ENCODE measurements around the gene PLEKHD1.

PLEKHD1 gene

DNA sequence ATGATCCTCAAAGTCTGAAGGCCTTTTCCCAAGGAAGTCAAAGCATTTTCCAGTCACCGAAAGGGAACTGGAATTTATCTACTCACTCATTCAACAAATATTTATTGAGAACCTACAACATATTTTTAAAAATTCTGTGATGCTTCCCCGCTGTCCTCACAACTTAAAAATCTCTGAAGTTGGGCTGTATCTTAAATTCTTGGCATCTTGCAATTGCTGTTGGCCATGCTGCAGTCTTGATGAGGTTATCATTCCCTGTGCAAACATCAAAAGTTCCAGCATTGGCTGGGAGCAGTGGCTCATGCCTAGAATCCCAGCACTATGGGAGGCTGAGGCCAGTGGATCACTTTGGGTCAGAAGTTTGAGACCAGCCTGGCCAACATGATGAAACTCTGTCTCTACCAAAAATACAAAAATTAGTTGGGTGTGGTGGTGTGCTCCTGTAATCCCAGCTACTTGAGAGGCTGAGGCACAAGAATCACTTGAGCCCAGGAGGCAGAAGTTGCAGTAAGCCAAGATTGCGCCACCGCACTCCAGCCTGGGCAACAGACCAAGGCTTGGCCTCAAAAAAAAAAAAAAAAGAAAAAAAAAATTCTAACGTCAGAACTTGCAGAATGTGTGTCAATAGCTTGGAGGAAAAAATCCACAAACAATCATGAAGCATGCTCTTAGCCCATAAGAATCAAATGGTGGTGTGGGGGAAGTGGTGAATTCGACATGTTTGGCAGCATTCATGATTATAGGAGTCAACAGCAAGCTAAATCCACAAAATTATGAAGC is 55.3 kb downstream of the PLEKHD1 start:
- peak overlapping the region; percentile 79 for H3K27ac ChIP-seq (ENCODE audit: low read depth, low read length)

DNA sequence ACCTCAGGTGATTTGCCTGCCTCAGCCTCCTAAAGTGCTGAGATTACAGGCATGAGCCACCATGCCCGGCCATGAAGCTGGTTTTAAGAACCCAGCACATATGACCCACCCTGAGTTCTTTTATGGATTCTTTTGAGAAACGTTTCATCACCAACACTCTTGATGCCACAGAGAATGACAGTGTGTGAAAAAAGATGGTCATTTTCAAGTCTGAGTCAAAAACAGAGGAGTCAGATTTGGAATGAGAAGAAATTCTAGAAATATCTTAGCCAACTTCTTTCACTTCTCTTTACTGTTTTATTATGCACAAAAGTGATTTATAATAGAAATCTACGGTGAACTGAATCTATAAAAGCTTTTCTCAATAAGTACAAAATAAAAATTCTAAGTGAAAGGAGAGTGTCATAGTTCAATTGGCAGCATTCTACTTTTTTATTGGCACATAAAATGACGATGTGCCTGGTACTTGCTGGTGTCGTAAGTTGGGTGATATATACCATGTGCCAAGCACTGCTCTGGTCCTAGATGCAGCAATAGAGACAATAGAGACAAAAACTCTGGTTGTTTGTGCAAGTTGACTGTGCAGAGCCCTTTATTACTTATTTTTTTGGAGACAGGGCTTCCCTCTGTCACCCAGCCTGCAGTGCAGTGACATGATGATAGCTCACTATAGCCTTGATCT is 56.3 kb downstream of the PLEKHD1 start:
- peaks cover 0 to 14% (median 12%) of the 10 kb centered on the region in 5 donors for H3K4me1 ChIP-seq (ENCODE audit: control insufficient read depth in 5 of 5, insufficient read depth in 5 of 5, low read length in 5 of 5)
- H3K36me3 ChIP-seq (ENCODE audit: control insufficient read depth in 5 of 5, insufficient read depth in 5 of 5, low read length in 5 of 5), result no peaks in the 10 kb centered on the region
- H3K9me3 ChIP-seq (ENCODE audit: control insufficient read depth in 5 of 5, low read length in 5 of 5), result peaks cover 0 to 6% (median 0%) of the 10 kb centered on the region in 5 donors
- H3K27ac ChIP-seq (ENCODE audit: low read depth, low read length), result peak overlapping the region; percentile 79
- no peak overlapping the region for H3K4me3 ChIP-seq (ENCODE audit: low read depth in 1 of 5, low read length in 5 of 5)
- H3K9ac ChIP-seq (ENCODE audit: low read length in 5 of 5), result peak overlapping the region in 1 of 5 donors; percentile 35
- H3K27me3 ChIP-seq (ENCODE audit: control insufficient read depth in 5 of 5, insufficient read depth in 4 of 5, low read length in 5 of 5), result no peaks in the 10 kb centered on the region

More for the DNA sequence above, 55.3 kb downstream of the PLEKHD1 start:
- Histone ChIP-seq H3K27me3 (ENCODE audit: control insufficient read depth in 5 of 5, insufficient read depth in 4 of 5, low read length in 5 of 5) (no peaks in the 10 kb centered on the region), H3K4me3 (ENCODE audit: low read depth in 1 of 5, low read length in 5 of 5) (no peak overlapping the region), H3K9me3 (ENCODE audit: control insufficient read depth in 5 of 5, low read length in 5 of 5) (peaks cover 0 to 6% (median 0%) of the 10 kb centered on the region in 5 donors), H3K36me3 (ENCODE audit: control insufficient read depth in 5 of 5, insufficient read depth in 5 of 5, low read length in 5 of 5) (no peaks in the 10 kb centered on the region), H3K4me1 (ENCODE audit: control insufficient read depth in 5 of 5, insufficient read depth in 5 of 5, low read length in 5 of 5) (peaks cover 0 to 14% (median 12%) of the 10 kb centered on the region in 5 donors), H3K9ac (ENCODE audit: low read length in 5 of 5) (no peak overlapping the region)

DNA sequence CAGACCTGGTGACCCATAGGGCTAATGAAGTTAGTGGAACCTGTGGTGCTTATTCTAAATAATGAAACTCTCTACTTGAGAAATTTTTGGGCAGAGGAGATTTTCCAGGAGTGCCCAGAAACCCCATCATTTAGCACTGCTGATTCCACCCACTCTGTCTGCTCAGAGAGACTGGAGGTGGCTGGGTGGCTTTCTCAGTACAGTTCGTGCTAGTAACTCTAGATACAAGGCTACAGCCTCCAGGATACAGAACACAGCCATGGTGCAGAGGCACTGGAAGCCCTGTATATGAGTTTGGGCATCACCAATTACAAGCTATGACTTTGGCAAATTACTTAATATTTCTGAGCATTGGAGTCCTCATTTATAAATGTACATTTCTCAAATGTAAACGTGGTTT is 57.8 kb downstream of the PLEKHD1 start:
- no peaks in the 10 kb centered on the region for H3K27me3 ChIP-seq (ENCODE audit: control insufficient read depth in 5 of 5, insufficient read depth in 4 of 5, low read length in 5 of 5)

DNA sequence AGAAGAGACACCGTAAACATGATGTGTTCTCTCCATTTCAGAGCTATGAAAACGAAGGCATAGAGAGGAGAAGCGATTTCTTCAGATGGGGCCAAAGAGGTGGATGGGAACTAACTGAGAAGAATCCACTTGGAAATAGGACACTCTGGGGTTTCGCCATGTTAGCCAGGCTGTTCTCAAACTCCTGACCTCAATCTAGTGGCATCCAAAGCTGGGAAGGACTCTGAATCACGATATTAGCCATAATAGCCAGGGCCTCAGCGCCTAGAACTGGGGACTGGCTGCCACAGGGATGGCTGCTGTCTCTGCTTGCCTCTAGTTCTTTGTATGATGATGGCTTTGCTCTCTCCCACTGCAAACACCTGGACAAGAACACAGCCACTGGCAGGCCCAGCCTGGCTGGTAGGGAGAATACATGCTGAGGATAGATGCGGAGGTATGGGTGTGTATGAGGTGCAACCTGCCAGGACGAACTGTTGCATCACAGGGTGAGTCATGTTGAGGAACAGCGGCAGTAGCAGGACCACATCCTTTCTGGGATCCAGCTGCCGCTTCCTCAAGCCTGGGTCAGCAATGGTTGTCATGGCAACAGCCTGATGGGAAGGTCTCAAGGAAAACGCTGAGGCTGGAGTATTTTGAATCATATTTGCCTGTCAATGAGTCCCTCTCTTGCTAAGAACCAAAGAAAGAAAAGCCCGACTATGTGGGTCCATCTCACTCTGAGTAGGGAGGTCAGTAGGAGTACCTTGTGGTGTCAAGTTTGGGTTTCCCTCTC is 59.0 kb downstream of the PLEKHD1 start:
- no peak overlapping the region for H3K9ac ChIP-seq (ENCODE audit: low read length in 5 of 5)
- peaks cover 0 to 5% (median 5%) of the 10 kb centered on the region in 5 donors for H3K27me3 ChIP-seq (ENCODE audit: control insufficient read depth in 5 of 5, insufficient read depth in 4 of 5, low read length in 5 of 5)
- no peaks in the 10 kb centered on the region for H3K36me3 ChIP-seq (ENCODE audit: control insufficient read depth in 5 of 5, insufficient read depth in 5 of 5, low read length in 5 of 5)
- H3K27ac ChIP-seq (ENCODE audit: low read depth, low read length), result no peak overlapping the region
- H3K4me3 ChIP-seq (ENCODE audit: low read depth in 1 of 5, low read length in 5 of 5), result no peak overlapping the region
- H3K4me1 ChIP-seq (ENCODE audit: control insufficient read depth in 5 of 5, insufficient read depth in 5 of 5, low read length in 5 of 5), result peaks cover 0 to 21% (median 19%) of the 10 kb centered on the region in 5 donors
- peaks cover 0 to 6% (median 0%) of the 10 kb centered on the region in 5 donors for H3K9me3 ChIP-seq (ENCODE audit: control insufficient read depth in 5 of 5, low read length in 5 of 5)

More for the DNA sequence above, 57.8 kb downstream of the PLEKHD1 start:
- Histone ChIP-seq H3K36me3 (ENCODE audit: control insufficient read depth in 5 of 5, insufficient read depth in 5 of 5, low read length in 5 of 5) (no peaks in the 10 kb centered on the region), H3K9me3 (ENCODE audit: control insufficient read depth in 5 of 5, low read length in 5 of 5) (peaks cover 0 to 6% (median 0%) of the 10 kb centered on the region in 5 donors), H3K27ac (ENCODE audit: low read depth, low read length) (no peak overlapping the region), H3K4me1 (ENCODE audit: control insufficient read depth in 5 of 5, insufficient read depth in 5 of 5, low read length in 5 of 5) (peaks cover 0 to 14% (median 12%) of the 10 kb centered on the region in 5 donors), H3K9ac (ENCODE audit: low read length in 5 of 5) (no peak overlapping the region), H3K4me3 (ENCODE audit: low read depth in 1 of 5, low read length in 5 of 5) (no peak overlapping the region)

DNA sequence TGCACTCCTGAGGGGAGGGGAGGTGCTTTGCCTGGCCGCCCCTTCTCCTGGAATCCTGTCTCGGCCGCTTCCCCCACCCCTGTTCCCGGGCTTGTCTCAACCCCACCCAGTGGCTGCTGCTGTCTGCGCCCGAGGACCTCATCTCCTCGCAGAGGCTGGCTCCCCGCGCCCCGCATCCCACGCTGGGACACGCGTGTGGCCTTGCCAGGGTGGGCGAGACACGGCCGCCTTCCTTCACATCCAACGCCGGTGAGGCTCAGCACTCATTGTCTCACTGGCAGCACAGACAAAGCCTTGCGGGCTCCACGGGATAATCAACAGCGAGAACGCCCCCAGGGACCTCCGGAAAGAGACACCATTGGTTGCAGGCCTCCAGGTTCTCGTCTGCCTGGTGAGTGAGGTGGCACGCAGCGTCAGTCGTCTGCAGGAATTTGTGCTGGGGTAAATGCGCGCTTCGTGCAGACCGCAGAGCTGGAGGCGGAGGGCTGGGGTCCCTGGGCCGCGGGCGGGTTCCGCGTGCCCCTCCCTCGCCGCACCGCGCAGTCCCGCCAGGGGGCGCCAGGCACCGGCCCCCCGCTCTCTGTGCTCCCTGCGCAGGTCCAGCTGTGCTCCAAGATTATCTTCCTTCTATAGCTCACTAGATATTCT is 63.3 kb downstream of the PLEKHD1 start:
- Histone ChIP-seq H3K9ac (ENCODE audit: low read length in 5 of 5) (no peak overlapping the region), H3K4me1 (ENCODE audit: control insufficient read depth in 5 of 5, insufficient read depth in 5 of 5, low read length in 5 of 5) (peaks cover 0 to 11% (median 8%) of the 10 kb centered on the region in 5 donors), H3K9me3 (ENCODE audit: control insufficient read depth in 5 of 5, low read length in 5 of 5) (no peaks in the 10 kb centered on the region), H3K4me3 (ENCODE audit: low read depth in 1 of 5, low read length in 5 of 5) (peak overlapping the region in 4 of 5 donors; percentile 20 to 59 (median 50)), H3K27me3 (ENCODE audit: control insufficient read depth in 5 of 5, insufficient read depth in 4 of 5, low read length in 5 of 5) (peaks cover 4 to 23% (median 15%) of the 10 kb centered on the region in 5 donors), H3K27ac (ENCODE audit: low read depth, low read length) (no peak overlapping the region), H3K36me3 (ENCODE audit: control insufficient read depth in 5 of 5, insufficient read depth in 5 of 5, low read length in 5 of 5) (no peaks in the 10 kb centered on the region)

DNA sequence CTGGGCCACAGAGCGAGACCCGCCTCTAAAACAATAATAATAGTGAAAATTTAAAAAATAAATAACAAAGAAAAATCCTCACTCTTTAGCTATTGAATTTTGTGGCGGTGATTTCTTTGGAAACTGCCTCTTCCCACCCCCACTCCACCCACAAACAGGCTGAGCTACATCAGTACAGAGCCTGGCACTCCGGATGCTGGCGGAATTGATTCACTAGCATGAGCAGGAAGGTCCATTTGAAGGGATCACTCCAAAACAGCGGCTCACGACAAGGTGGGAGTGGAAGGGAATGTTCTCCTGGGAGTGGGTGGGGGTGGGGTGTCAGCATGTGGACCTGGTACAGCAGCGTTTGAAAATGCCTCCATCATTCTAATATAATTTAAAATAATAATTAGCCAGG is 64.0 kb downstream of the PLEKHD1 start:
- no peaks in the 10 kb centered on the region for H3K9me3 ChIP-seq (ENCODE audit: control insufficient read depth in 5 of 5, low read length in 5 of 5)
- H3K27me3 ChIP-seq (ENCODE audit: control insufficient read depth in 5 of 5, insufficient read depth in 4 of 5, low read length in 5 of 5), result peaks cover 4 to 23% (median 15%) of the 10 kb centered on the region in 5 donors
- H3K4me1 ChIP-seq (ENCODE audit: control insufficient read depth in 5 of 5, insufficient read depth in 5 of 5, low read length in 5 of 5), result peaks cover 0 to 11% (median 8%) of the 10 kb centered on the region in 5 donors
- no peak overlapping the region for H3K9ac ChIP-seq (ENCODE audit: low read length in 5 of 5)
- H3K4me3 ChIP-seq (ENCODE audit: low read depth in 1 of 5, low read length in 5 of 5), result no peak overlapping the region
- H3K36me3 ChIP-seq (ENCODE audit: control insufficient read depth in 5 of 5, insufficient read depth in 5 of 5, low read length in 5 of 5), result no peaks in the 10 kb centered on the region
- H3K27ac ChIP-seq (ENCODE audit: low read depth, low read length), result no peak overlapping the region

DNA sequence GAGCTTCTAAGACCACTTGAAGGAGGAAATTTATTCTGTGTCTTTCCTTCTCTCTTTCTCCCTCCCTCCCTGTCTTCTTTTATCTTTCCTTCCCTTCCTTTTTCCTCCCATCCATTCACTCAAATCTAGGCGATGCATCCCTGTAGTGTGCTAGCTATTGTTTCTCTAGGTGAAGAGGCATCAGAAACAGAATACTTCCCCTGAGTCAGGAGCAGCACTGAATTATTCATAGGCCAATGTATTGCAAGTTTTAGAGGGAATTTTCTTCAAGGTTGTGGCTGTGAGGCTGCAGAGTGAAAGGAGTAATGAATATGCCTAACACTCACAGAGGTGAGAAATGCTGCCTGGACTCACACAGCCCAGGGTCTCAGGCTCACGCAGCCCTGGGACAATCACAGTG is 67.0 kb downstream of the PLEKHD1 start:
- Histone ChIP-seq H3K27me3 (ENCODE audit: control insufficient read depth in 5 of 5, insufficient read depth in 4 of 5, low read length in 5 of 5) (peaks cover 4 to 23% (median 15%) of the 10 kb centered on the region in 5 donors), H3K27ac (ENCODE audit: low read depth, low read length) (no peak overlapping the region), H3K9ac (ENCODE audit: low read length in 5 of 5) (no peak overlapping the region), H3K4me3 (ENCODE audit: low read depth in 1 of 5, low read length in 5 of 5) (no peak overlapping the region), H3K36me3 (ENCODE audit: control insufficient read depth in 5 of 5, insufficient read depth in 5 of 5, low read length in 5 of 5) (no peaks in the 10 kb centered on the region), H3K9me3 (ENCODE audit: control insufficient read depth in 5 of 5, low read length in 5 of 5) (no peaks in the 10 kb centered on the region), H3K4me1 (ENCODE audit: control insufficient read depth in 5 of 5, insufficient read depth in 5 of 5, low read length in 5 of 5) (peaks cover 0 to 9% (median 8%) of the 10 kb centered on the region in 5 donors)

DNA sequence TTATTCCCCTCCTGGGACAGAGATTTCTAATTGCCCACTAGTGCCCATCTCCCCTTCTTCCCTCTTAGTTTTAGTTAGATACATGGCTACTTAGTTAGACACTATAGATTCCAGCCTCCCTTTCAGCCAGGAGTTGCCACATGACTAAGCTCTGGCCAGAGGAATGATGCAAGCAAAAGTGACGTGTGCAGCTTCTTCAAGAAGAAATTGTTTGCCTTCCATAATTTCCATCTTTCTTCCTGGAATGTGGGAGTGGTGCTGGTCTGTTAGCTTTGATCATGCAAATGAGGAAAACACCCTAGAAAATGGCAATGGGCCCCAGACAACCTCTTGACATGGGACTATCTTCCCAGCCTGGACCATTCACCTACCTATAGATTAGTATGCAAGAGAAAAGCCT is 68.7 kb downstream of the PLEKHD1 start:
- no peak overlapping the region for H3K9ac ChIP-seq (ENCODE audit: low read length in 5 of 5)
- H3K27ac ChIP-seq (ENCODE audit: low read depth, low read length), result no peak overlapping the region
- no peaks in the 10 kb centered on the region for H3K9me3 ChIP-seq (ENCODE audit: control insufficient read depth in 5 of 5, low read length in 5 of 5)
- no peak overlapping the region for H3K4me3 ChIP-seq (ENCODE audit: low read depth in 1 of 5, low read length in 5 of 5)
- peaks cover 0 to 3% (median 0%) of the 10 kb centered on the region in 5 donors for H3K4me1 ChIP-seq (ENCODE audit: control insufficient read depth in 5 of 5, insufficient read depth in 5 of 5, low read length in 5 of 5)
- H3K36me3 ChIP-seq (ENCODE audit: control insufficient read depth in 5 of 5, insufficient read depth in 5 of 5, low read length in 5 of 5), result no peaks in the 10 kb centered on the region
- peaks cover 0 to 19% (median 11%) of the 10 kb centered on the region in 5 donors for H3K27me3 ChIP-seq (ENCODE audit: control insufficient read depth in 5 of 5, insufficient read depth in 4 of 5, low read length in 5 of 5)

DNA sequence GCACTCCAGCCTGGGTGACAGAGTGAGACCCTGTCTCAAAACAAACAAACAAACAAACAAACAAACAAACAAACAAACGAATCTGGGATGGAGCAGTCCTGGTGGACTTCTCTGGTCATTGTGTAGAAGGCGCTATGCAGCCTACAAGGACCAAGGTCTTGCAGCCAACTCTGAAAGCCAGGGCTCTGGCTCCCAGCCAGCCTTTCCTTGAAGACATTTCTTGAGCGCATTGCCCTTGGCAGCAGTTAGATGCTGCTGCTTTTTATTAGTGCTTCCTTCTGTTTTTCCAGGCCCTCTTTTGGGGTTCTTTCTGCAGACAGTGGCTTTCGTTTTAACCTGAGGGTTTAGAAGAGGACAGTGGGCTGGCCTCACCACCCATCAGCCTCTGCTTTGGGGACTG is 70.0 kb downstream of the PLEKHD1 start:
- H3K9ac ChIP-seq (ENCODE audit: low read length in 5 of 5), result no peak overlapping the region
- no peaks in the 10 kb centered on the region for H3K36me3 ChIP-seq (ENCODE audit: control insufficient read depth in 5 of 5, insufficient read depth in 5 of 5, low read length in 5 of 5)
- H3K4me1 ChIP-seq (ENCODE audit: control insufficient read depth in 5 of 5, insufficient read depth in 5 of 5, low read length in 5 of 5), result peaks cover 0 to 3% (median 0%) of the 10 kb centered on the region in 5 donors
- no peak overlapping the region for H3K27ac ChIP-seq (ENCODE audit: low read depth, low read length)
- H3K27me3 ChIP-seq (ENCODE audit: control insufficient read depth in 5 of 5, insufficient read depth in 4 of 5, low read length in 5 of 5), result peaks cover 2 to 15% (median 8%) of the 10 kb centered on the region in 5 donors
- no peak overlapping the region for H3K4me3 ChIP-seq (ENCODE audit: low read depth in 1 of 5, low read length in 5 of 5)
- no peaks in the 10 kb centered on the region for H3K9me3 ChIP-seq (ENCODE audit: control insufficient read depth in 5 of 5, low read length in 5 of 5)

Data from subcutaneous abdominal adipose tissue (tissue), 5 donors.